Stimulated activated naive CD4-positive, alpha-beta T cell (primary cell): ENCODE measurements around the gene BABAM1.

ENCODE experiments used
- DNase-seq, 6 experiments: peaks; one replicate each; lab custom pipeline; 2025; lab: John Stamatoyannopoulos, UW

The BABAM1 gene

GRCh38 chr19:17243211-17243829 is 23.9 kb upstream of the BABAM1 start:
- DNase-seq = no peak

- DNase-seq = no peak
Observed at GRCh38 chr19:17243830-17244617, 23.2 kb upstream of the BABAM1 start.

- DNase-seq = peak in 2 of 6 experiments; percentile 10 to 24
Observed at GRCh38 chr19:17244618-17245534, 22.4 kb upstream of the BABAM1 start.

GRCh38 chr19:17245535-17245984 is 21.7 kb upstream of the BABAM1 start, which contains the start of gene NR2F6:
Gene NR2F6, minus strand, starts transcription at chr19:17245919. Its CDS starts 699 bp downstream, at chr19:17245220.
- DNase-seq = peak in 3 of 6 experiments; percentile 25 to 60 (median 49)

- DNase-seq = no peak
Observed at GRCh38 chr19:17246681-17247425, 20.4 kb upstream of the BABAM1 start.

GRCh38 chr19:17248011-17248776 is 19.0 kb upstream of the BABAM1 start:
- DNase-seq = no peak

- DNase-seq = no peak
Observed at GRCh38 chr19:17249887-17250548, 17.2 kb upstream of the BABAM1 start.

- DNase-seq = no peak
Observed at GRCh38 chr19:17254636-17255035, 12.6 kb upstream of the BABAM1 start.

GRCh38 chr19:17255150-17255621 is 12.1 kb upstream of the BABAM1 start:
- no peak for DNase-seq

- DNase-seq = no peak
Observed at GRCh38 chr19:17256130-17256529, 11.1 kb upstream of the BABAM1 start.

- no peak for DNase-seq
Observed at GRCh38 chr19:17259118-17259780, 8.0 kb upstream of the BABAM1 start.

- no peak for DNase-seq
Observed at GRCh38 chr19:17259934-17260333, 7.3 kb upstream of the BABAM1 start.

- peak; percentile 73 to 91 (median 84) for DNase-seq
Observed at GRCh38 chr19:17260842-17261325, 6.4 kb upstream of the BABAM1 start.

- no peak for DNase-seq
Observed at GRCh38 chr19:17262557-17262956, 4.7 kb upstream of the BABAM1 start.

GRCh38 chr19:17263712-17264640 is 3.3 kb upstream of the BABAM1 start:
- no peak for DNase-seq

- DNase-seq = no peak
Observed at GRCh38 chr19:17264641-17264979, 2.6 kb upstream of the BABAM1 start, which contains the start of gene USHBP1. Gene USHBP1, minus strand, starts transcription at chr19:17264745. Its CDS starts 446 bp downstream, at chr19:17264299.

- DNase-seq = no peak
Observed at GRCh38 chr19:17266026-17266425, 1.2 kb upstream of the BABAM1 start.

- no peak for DNase-seq
Observed at GRCh38 chr19:17266589-17266974, 661 bp upstream of the BABAM1 start.
